Naive thymus-derived CD8-positive, alpha-beta T cell (primary cell): ENCODE measurements around the gene JAKMIP2. TPM values are rescaled to one million over a fixed set of nuclear protein-coding genes. Genes with fewer than 3 reads are reported as not detected.

Experiments
- ATAC-seq, 2 donors: fragments of 150-1000 bp; cut with Tn5 transposase in 1 of 2; sonication (Bioruptor Pico), chemical (Tn5 transposase) in 1 of 2; 1 replicate in 1 of 2; 2 replicates in 1 of 2; pipeline ENCODE4 v1.10.0; 2021; ENCODE audit warnings: mild to moderate bottlenecking in 2 of 2, moderate library complexity in 2 of 2
- POLR2A ChIA-PET: fragments of 350-600 bp; sonication (Branson Sonifier 250); formaldehyde crosslinking; loops from one replicate; lab custom pipeline; 2021; ENCODE audit warnings: antibody characterized with exemption; lab: Charles Lee
- DNase-seq, 10 donors: peaks; one replicate each; pipeline versions ENCODE4 v3.0.0 to v3.0.0-alpha.2; 2020 to 2022
- H3K27ac Mint-ChIP-seq, 10 donors: one replicate each; pipeline ENCODE4 v1.8.0; 2020 to 2022; ENCODE audit warnings: mild to moderate bottlenecking in 10 of 10, mixed read lengths in 10 of 10, moderate library complexity in 4 of 10, inconsistent platforms in 1 of 10
- H3K27me3 Mint-ChIP-seq, 5 donors: one replicate each; pipeline ENCODE4 v1.8.0; 2021 to 2022; ENCODE audit warnings: mixed read lengths in 5 of 5
- H3K36me3 Mint-ChIP-seq, 3 donors: one replicate each; pipeline ENCODE4 v1.8.0; 2020 to 2022; ENCODE audit warnings: mixed read lengths in 3 of 3, mild to moderate bottlenecking in 2 of 3, inconsistent platforms in 1 of 3
- H3K4me1 Mint-ChIP-seq, 4 donors: one replicate each; pipeline ENCODE4 v1.8.0; 2021 to 2022; ENCODE audit warnings: mixed read lengths in 4 of 4
- H3K4me3 Mint-ChIP-seq, 10 donors: one replicate each; pipeline ENCODE4 v1.8.0; 2020 to 2022; ENCODE audit warnings: mild to moderate bottlenecking in 10 of 10, mixed read lengths in 10 of 10, moderate library complexity in 6 of 10, inconsistent platforms in 1 of 10
- H3K9me3 Mint-ChIP-seq, 9 donors: one replicate each; pipeline ENCODE4 v1.8.0; 2020 to 2022; ENCODE audit warnings: mixed read lengths in 9 of 9, mild to moderate bottlenecking in 3 of 9, inconsistent platforms in 1 of 9, moderate library complexity in 1 of 9
- polyA plus RNA-seq, 3 donors: library from polyadenylated mRNA; unstranded; fragments of 300-500 nt; fragmentation: Illumina TruSeq; gene quantifications; one replicate each; pipeline ENCODE4 v1.2.3, GENCODE V29; 2021
- total RNA-seq, 8 experiments: library from RNA in 2 of 8; stranded (reverse) in 2 of 8; gene quantifications; one replicate each; pipeline ENCODE4 v1.2.3 and lab custom pipeline; 2021 to 2026

The JAKMIP2 gene
- total and polyA plus RNA-seq, 5 experiments from 2014 or later = 0.44 to 3.5 (median 0.51) TPM

DNA sequence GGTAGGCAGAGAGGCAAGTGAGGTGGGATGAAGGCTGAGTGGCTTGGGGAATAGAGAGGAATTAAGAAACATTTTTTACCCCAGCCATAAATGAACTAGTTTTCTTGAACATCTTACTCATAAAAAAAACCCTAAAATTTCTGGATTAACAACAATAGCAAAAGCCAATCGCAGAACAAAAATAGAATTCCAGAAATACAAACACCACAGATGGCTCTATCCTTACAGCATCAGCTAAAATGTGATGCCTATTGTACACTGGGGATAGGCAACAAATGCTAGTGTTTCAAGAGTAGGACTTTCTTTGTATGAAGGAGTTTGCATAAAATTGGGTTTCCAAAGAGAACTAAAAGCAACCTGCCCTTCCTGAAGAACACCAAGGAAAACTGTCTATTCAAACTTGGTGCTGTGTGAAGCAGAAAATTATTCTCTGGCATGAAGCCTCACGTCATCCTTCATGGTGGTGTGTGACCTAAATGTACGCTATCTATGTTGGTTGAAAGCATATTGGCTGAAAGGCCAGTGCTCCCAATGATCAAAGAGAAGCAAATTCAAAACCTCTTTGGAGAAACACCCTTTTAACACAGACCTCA, 82.9 kb downstream of the JAKMIP2 start:
- Mint-ChIP-seq H3K36me3 (peaks cover 0 to 31% (median 22%) of the 10 kb centered on the region in 3 donors), H3K27me3 (peaks cover 0 to 10% (median 0%) of the 10 kb centered on the region in 5 donors), H3K4me1 (peaks cover 0 to 2% (median under 1%) of the 10 kb centered on the region in 4 donors), H3K4me3 (no peak overlapping the region), H3K9me3 (peaks cover 0 to 36% (median 22%) of the 10 kb centered on the region in 9 donors), H3K27ac (no peak overlapping the region)
- no peak for DNase-seq
- ATAC-seq = no peak
- POLR2A ChIA-PET = no interaction called here

DNA sequence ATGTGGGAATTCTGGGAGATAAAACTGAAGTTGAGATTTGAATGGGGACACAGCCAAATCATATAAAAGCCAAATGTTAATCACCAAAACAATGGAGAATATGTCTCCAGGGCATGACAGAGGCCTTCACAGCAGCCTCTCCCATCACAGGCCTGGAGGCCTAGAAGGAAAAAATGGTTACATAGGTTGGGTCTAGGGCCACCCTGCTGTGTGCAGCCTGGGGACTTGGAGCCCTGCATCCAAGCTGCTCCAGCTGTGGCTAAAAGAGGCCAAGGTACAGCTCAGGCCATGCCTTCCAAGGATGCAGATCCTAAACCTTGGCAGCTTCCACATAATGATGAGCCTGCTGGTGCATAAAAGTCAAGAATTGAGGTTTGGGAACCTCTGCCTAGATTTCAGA, 85.1 kb downstream of the JAKMIP2 start:
- H3K27ac Mint-ChIP-seq = no peak overlapping the region
- no peak overlapping the region for H3K4me3 Mint-ChIP-seq
- H3K36me3 Mint-ChIP-seq = peaks cover 0 to 31% (median 22%) of the 10 kb centered on the region in 3 donors
- POLR2A ChIA-PET = no interaction called here
- H3K27me3 Mint-ChIP-seq = peaks cover 0 to 10% (median 0%) of the 10 kb centered on the region in 5 donors
- H3K4me1 Mint-ChIP-seq = peaks cover 0 to 2% (median under 1%) of the 10 kb centered on the region in 4 donors
- ATAC-seq (no peak), DNase-seq (no peak)
- H3K9me3 Mint-ChIP-seq = peaks cover 0 to 36% (median 22%) of the 10 kb centered on the region in 9 donors

DNA sequence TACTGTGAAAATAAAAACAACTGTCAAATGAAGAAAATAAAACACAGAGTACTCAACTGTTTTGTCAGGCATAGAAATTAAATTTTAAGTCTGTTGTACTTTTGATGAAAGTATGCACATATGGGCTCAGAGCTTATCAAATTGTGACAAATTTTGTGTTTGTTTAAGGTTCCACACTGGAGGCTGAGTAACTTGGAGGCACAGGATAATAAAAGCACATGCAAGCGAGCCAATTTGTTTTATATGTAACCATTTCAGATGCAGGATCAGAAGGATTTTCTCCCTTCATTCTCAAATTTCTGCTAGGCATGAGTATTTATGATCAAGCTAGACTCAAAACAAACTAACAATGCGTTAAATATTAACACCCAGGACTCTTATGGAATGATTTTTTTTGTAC, 87.8 kb downstream of the JAKMIP2 start:
- Mint-ChIP-seq H3K36me3 (peaks cover 0 to 30% (median 22%) of the 10 kb centered on the region in 3 donors), H3K4me1 (peaks cover 0 to 1% (median 0%) of the 10 kb centered on the region in 4 donors), H3K27ac (no peak overlapping the region), H3K27me3 (peaks cover 0 to 10% (median 0%) of the 10 kb centered on the region in 5 donors), H3K9me3 (peaks cover 0 to 36% (median 20%) of the 10 kb centered on the region in 9 donors), H3K4me3 (no peak overlapping the region)
- POLR2A ChIA-PET = no interaction called here
- no peak for DNase-seq
- no peak for ATAC-seq

DNA sequence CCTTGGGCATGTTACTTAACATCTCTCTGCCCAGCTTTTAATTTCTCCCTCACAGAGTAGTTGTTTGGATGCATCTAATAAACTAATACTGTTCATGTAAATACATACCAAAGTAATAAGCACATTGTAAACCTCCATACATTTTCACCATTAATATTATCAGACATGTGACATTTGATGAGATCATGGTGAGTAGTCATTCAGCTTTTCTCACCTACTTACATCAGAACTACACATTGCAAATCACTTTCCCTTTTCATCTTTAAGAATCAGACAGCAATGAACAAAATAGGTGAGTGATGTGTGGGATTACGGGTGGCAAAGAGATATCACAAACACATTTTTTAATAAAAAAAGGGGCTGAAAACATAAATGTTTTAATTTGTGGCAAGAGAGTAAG, 89.3 kb downstream of the JAKMIP2 start:
- POLR2A ChIA-PET = no interaction called here
- peaks cover 0 to 4% (median 0%) of the 10 kb centered on the region in 5 donors for H3K27me3 Mint-ChIP-seq
- H3K27ac Mint-ChIP-seq = no peak overlapping the region
- H3K4me3 Mint-ChIP-seq = no peak overlapping the region
- DNase-seq (no peak), ATAC-seq (no peak)
- peaks cover 0 to 1% (median 0%) of the 10 kb centered on the region in 4 donors for H3K4me1 Mint-ChIP-seq
- peaks cover 0 to 23% (median 9%) of the 10 kb centered on the region in 9 donors for H3K9me3 Mint-ChIP-seq
- peaks cover 0 to 19% (median 10%) of the 10 kb centered on the region in 3 donors for H3K36me3 Mint-ChIP-seq

DNA sequence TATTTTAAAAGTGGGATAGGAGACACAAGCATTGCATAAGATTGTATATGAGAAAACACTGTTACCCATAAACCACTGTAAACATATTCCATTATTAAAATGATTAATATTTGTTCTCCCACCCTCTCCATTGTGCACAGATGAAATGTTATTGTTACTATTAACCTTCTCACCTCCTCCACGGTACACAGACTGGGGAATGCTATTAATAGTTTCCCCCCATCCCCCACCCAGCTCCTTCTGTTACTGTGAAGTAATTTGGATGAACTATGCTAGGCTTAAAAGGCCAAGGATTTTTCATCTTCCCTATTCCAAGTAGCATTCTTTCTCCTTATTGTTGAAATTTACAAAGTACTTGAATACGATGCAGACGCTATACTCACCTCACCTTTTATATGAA, 91.4 kb downstream of the JAKMIP2 start:
- H3K27ac Mint-ChIP-seq = no peak overlapping the region
- no peak for ATAC-seq
- H3K4me1 Mint-ChIP-seq = peaks cover 0 to 1% (median 0%) of the 10 kb centered on the region in 4 donors
- POLR2A ChIA-PET = no interaction called here
- peaks cover 0 to 4% (median 0%) of the 10 kb centered on the region in 5 donors for H3K27me3 Mint-ChIP-seq
- H3K4me3 Mint-ChIP-seq = no peak overlapping the region
- H3K9me3 Mint-ChIP-seq = peaks cover 0 to 5% (median 0%) of the 10 kb centered on the region in 9 donors
- peaks cover 0 to 4% (median 0%) of the 10 kb centered on the region in 3 donors for H3K36me3 Mint-ChIP-seq
- DNase-seq = no peak

DNA sequence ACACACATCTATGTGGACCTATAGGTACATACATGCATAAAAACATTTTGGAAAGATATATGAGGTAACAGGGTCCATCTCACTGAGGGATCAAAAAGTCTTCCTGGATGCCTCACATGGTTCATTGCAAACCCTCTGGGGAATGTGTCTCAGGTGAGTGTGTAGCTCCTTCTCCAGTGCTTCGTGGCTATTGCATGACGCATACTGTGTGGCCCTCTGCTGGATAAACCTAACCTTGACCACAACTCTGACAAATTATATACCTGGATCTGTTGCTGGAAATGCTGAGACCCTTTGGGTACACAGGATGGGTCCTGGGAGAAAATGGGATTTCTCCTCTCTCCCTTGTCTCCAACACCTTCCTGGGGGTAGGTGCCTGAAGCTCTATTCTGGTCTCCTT, 91.9 kb downstream of the JAKMIP2 start:
- H3K4me3 Mint-ChIP-seq = no peak overlapping the region
- no peak for DNase-seq
- no peak for ATAC-seq
- peaks cover 0 to 4% (median 0%) of the 10 kb centered on the region in 3 donors for H3K36me3 Mint-ChIP-seq
- H3K9me3 Mint-ChIP-seq = peaks cover 0 to 4% (median 0%) of the 10 kb centered on the region in 9 donors
- H3K4me1 Mint-ChIP-seq = peaks cover 0 to 1% (median 0%) of the 10 kb centered on the region in 4 donors
- POLR2A ChIA-PET = no interaction called here
- peaks cover 0 to 4% (median 0%) of the 10 kb centered on the region in 5 donors for H3K27me3 Mint-ChIP-seq
- H3K27ac Mint-ChIP-seq = no peak overlapping the region

DNA sequence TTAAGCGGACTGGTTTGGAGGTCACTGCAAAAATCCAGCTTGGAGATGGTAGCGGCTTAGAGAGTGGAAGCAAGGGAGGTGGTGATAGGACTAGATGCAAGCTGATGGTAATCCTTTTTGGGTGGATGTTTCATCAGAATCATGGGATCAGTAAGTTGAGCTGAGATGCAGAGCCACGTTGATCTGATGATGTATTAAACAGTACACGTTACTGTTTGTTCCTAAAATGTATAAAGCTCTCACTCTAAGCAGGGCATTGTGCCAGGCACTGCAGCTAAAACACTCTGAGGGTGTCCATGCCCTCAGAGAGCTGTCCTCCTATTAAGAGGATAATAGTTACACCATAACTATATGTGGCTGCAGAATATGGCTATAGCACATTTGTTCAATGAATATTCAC, 93.1 kb downstream of the JAKMIP2 start:
- no peak overlapping the region for H3K4me3 Mint-ChIP-seq
- peaks cover 0 to 4% (median 0%) of the 10 kb centered on the region in 3 donors for H3K36me3 Mint-ChIP-seq
- POLR2A ChIA-PET = no interaction called here
- H3K27ac Mint-ChIP-seq = no peak overlapping the region
- H3K4me1 Mint-ChIP-seq = no peaks in the 10 kb centered on the region
- no peak for ATAC-seq
- no peaks in the 10 kb centered on the region for H3K27me3 Mint-ChIP-seq
- no peaks in the 10 kb centered on the region for H3K9me3 Mint-ChIP-seq
- no peak for DNase-seq

DNA sequence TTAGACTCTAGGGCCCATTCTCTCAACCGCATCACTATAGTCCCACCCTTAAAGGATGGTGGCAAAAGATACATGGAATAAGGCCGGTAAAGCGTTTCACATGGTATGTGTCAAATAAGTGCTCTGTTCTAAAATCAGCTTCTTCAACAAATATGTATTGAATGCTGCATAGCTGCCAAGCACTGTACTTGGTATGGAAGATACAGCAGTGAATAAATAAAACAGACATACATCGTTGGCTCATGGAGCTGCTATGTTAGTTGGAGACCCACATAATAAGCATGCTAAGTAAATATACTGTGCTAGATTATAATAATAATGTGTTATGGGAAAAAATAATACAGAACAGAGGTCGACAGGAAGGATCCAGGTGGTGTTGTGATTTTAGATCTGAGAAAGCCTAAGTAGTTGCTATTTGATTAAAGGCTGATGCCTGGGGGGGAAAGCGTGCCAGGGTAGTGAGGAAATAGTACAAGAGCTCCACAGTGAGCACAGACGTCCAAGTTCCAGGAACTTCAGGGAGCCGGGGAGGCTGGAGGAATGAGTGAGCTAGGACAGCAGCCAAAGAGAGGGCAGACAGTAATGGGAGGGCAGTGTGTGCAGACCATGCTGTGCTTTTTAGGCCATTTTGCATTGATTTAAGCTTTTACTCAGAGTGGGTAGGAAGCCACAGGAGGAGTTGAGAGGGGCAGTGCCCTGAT, 93.7 kb downstream of the JAKMIP2 start:
- DNase-seq = no peak
- Mint-ChIP-seq H3K4me1 (no peaks in the 10 kb centered on the region), H3K4me3 (no peak overlapping the region), H3K27ac (no peak overlapping the region), H3K9me3 (no peaks in the 10 kb centered on the region), H3K27me3 (no peaks in the 10 kb centered on the region), H3K36me3 (peaks cover 0 to 4% (median 0%) of the 10 kb centered on the region in 3 donors)
- POLR2A ChIA-PET = no interaction called here
- no peak for ATAC-seq

DNA sequence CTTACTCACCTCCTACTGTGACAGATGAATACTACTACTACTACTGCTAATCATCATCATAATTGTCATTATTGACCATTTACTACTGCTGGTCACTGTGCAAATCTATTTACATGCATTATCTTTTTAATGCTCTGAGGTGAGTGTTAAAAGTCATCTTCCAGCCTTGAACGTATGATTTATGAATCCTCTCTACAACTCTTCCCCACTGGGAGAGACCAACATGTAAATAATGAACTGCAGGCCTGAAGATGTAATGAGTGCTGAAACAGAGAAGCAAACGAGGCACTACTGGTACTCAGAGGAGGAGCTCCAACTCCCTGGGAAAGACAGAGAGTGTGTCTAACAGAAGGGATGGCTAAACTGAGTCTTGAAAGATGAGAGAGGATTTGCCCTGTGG, 95.4 kb downstream of the JAKMIP2 start:
- POLR2A ChIA-PET = no interaction called here
- DNase-seq (no peak), ATAC-seq (no peak)
- Mint-ChIP-seq H3K4me1 (no peaks in the 10 kb centered on the region), H3K27ac (no peak overlapping the region), H3K4me3 (no peak overlapping the region), H3K36me3 (peaks cover 0 to 4% (median 0%) of the 10 kb centered on the region in 3 donors), H3K9me3 (no peaks in the 10 kb centered on the region), H3K27me3 (no peaks in the 10 kb centered on the region)

DNA sequence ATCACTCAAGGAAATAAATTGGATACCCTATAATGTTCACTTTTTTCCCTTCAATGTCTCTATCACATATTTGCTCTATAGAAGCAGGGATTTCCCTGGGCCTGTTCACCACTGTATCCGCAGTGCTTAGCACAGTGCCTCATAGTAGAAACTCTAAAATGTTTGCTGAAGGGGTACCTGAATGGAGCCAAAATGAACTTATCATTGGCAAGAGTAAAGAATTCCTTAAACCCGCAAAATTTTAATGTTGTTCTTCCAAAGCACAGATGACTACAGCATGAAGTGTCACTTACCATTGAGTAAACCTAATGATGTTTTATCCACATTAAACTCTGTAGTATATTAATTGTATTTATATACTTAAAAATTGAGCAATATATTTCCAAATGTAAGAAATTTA, 96.1 kb downstream of the JAKMIP2 start:
- no peak for DNase-seq
- Mint-ChIP-seq H3K27ac (no peak overlapping the region), H3K9me3 (no peaks in the 10 kb centered on the region), H3K4me1 (no peaks in the 10 kb centered on the region), H3K27me3 (no peaks in the 10 kb centered on the region), H3K4me3 (no peak overlapping the region), H3K36me3 (no peaks in the 10 kb centered on the region)
- ATAC-seq = no peak
- POLR2A ChIA-PET = no interaction called here

DNA sequence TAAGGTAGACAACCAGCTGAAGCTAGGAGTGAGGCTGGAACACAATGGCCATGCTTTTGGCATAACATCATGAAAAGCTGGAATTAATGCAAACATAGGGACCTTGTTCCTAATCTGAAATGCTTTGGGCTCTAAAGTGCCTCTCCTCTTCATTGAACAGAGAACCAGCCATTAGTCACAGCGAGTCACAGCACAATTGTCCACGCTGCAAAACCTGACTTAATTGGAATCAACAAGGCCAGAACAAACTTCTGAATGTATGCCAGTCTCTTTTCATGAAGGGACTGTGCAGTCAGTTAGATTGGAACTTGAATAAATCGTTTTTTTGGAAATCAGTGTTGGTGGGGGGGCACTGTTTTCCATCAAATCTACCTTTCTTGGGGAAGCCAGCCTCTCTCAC, 96.5 kb downstream of the JAKMIP2 start:
- Mint-ChIP-seq H3K27ac (no peak overlapping the region), H3K36me3 (no peaks in the 10 kb centered on the region), H3K4me3 (no peak overlapping the region), H3K27me3 (peaks cover 0 to 2% (median 0%) of the 10 kb centered on the region in 5 donors), H3K4me1 (no peaks in the 10 kb centered on the region), H3K9me3 (no peaks in the 10 kb centered on the region)
- ATAC-seq (no peak), DNase-seq (no peak)
- POLR2A ChIA-PET = no interaction called here

DNA sequence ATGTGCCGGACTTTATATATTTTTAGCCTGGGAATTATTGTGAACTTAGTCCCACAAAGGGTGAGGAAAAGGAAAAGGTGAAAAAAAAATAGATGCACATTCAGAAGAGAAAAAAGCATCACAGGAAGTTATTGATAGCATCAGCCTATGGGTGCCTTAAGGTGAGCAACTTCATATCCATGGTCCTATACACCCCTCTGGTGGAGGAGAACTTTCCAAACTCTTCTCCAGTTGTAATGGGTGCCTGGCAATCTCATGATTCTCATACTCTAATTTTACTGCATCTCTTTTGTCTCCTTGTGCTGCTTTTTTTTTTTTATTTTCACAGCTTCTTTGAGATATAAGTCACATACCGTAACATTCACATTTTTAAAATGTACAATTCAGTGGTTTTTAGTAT, 107.4 kb downstream of the JAKMIP2 start:
- H3K27ac Mint-ChIP-seq = no peak overlapping the region
- no peaks in the 10 kb centered on the region for H3K9me3 Mint-ChIP-seq
- no peak overlapping the region for H3K4me3 Mint-ChIP-seq
- peaks cover 0 to 10% (median 0%) of the 10 kb centered on the region in 3 donors for H3K36me3 Mint-ChIP-seq
- POLR2A ChIA-PET = no interaction called here
- ATAC-seq (no peak), DNase-seq (no peak)
- no peaks in the 10 kb centered on the region for H3K27me3 Mint-ChIP-seq
- H3K4me1 Mint-ChIP-seq = no peaks in the 10 kb centered on the region

DNA sequence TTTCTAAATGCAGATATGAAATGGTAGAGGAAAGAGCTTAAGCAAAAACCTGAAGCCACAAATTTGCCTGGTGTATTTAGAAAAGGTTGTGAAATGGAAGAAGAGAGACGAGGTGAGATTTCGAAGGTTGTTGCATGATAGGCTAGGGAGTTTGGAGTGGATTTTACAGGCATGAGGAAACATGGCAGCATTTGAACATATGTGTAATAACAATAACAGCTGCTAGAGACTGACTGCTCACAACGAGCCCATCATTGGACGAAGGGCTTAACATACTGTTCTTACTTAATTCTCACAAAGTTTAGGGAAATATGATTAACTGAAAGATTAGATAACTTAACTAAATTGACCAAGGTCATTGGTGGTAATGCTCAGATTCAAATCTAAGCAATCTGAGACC, 108.1 kb downstream of the JAKMIP2 start:
- DNase-seq (no peak), ATAC-seq (no peak)
- H3K27ac Mint-ChIP-seq = no peak overlapping the region
- no peaks in the 10 kb centered on the region for H3K4me1 Mint-ChIP-seq
- no peak overlapping the region for H3K4me3 Mint-ChIP-seq
- peaks cover 0 to 13% (median 0%) of the 10 kb centered on the region in 3 donors for H3K36me3 Mint-ChIP-seq
- POLR2A ChIA-PET = no interaction called here
- no peaks in the 10 kb centered on the region for H3K9me3 Mint-ChIP-seq
- H3K27me3 Mint-ChIP-seq = no peaks in the 10 kb centered on the region
